Posterior vena cava (tissue), 2 donors: Measurements from ENCODE around the gene TTC29. TPM values are rescaled to one million over a fixed set of nuclear protein-coding genes. Genes with fewer than 3 reads are reported as not detected.
A peak's percentile ranks its signal among the peaks of the same experiment; 100 is the strongest.
"Not testable (repeated sequence)": the region's sequence is repeated elsewhere in the genome, so short reads cannot be mapped to it uniquely, and the experiment has no call there.

Experiments used
- DNase-seq: peaks from one replicate; pipeline ENCODE4 v3.0.0-alpha.2; 2020; ENCODE audit warnings: low spot score
- intact Hi-C, 2 donors: fragments of 100-400 bp; cut with DNase I; formaldehyde crosslinking; loops; one replicate each; pipeline versions ENCODE4 v1.14.1 to v1.14.2; 2022 to 2023
- total RNA-seq, 2 donors: library from RNA; stranded (reverse); fragmentation: NEBNext Ultra II Directional; extraction: Animal tissue kit (Norgen Biotek cat#: 25700); gene quantifications; one replicate each; pipeline ENCODE4 v1.2.1, GENCODE V29; 2021
- donor health status: DM: yes; HTN: yes; CAD: no.
- donor health status: DM: yes; HTN: yes; CAD: no.

The TTC29 gene
- total RNA-seq, 2 donors from 2014 or later = not detected

- peak; percentile 74 for DNase-seq
- intact Hi-C loops = no loop called here
Observed at GRCh38 chr4:146776691-146777090, 169.0 kb downstream of the TTC29 start.

GRCh38 chr4:146763560-146763959 lies 182.1 kb downstream of the TTC29 start:
- DNase-seq = no peak
- intact Hi-C loops = no loop called here

- DNase-seq = no peak
- intact Hi-C loops = no loop called here
Observed at GRCh38 chr4:146762016-146762415, 183.6 kb downstream of the TTC29 start.

GRCh38 chr4:146742416-146742815 lies 203.2 kb downstream of the TTC29 start:
- intact Hi-C loops = no loop called here
- DNase-seq = no peak

- DNase-seq = no peak
- intact Hi-C loops = no loop called here
Observed at GRCh38 chr4:146739182-146739581, 206.5 kb downstream of the TTC29 start.

- DNase-seq, intact Hi-C loops: not testable (repeated sequence)
Observed at GRCh38 chr4:146723519-146723918, 222.1 kb downstream of the TTC29 start.

- no peak for DNase-seq
- intact Hi-C loops = no loop called here
Observed at GRCh38 chr4:146709956-146710355, 235.7 kb downstream of the TTC29 start.

- DNase-seq = peak; percentile 62
- intact Hi-C loops = no loop called here
Observed at GRCh38 chr4:146699910-146700309, 245.8 kb downstream of the TTC29 start.

GRCh38 chr4:146674829-146675570 lies 270.7 kb downstream of the TTC29 start:
- intact Hi-C loops = no loop called here
- DNase-seq = no peak

- intact Hi-C loops, DNase-seq: not testable (repeated sequence)
Observed at GRCh38 chr4:146663968-146664311, 281.7 kb downstream of the TTC29 start.

GRCh38 chr4:146661367-146661766 lies 284.3 kb downstream of the TTC29 start:
- no peak for DNase-seq
- intact Hi-C loops = no loop called here
